GM13976 (cell line): ENCODE measurements around the gene ENOX2.

Experiments
- DNase-seq: peaks from one replicate; pipeline ENCODE4 v3.0.0; 2012; ENCODE audit warnings: low spot score
- in situ Hi-C: fragments of 300-500 bp; cut with MboI; formaldehyde crosslinking; loops from one replicate; pipeline ENCODE4 v1.12.0; 2022; ENCODE audit warnings: low sequenced_read_pairs, mixed read lengths, inconsistent platforms; ENCODE audit not compliant: unreplicated experiment
- TF ChIP-seq, protein P1 (sequence below): IDR thresholded peaks from 2 replicates; pipeline ENCODE4 v1.5.1; 2012; ENCODE audit warnings: borderline replicate concordance, mild to moderate bottlenecking; ENCODE audit not compliant: insufficient read depth; ENCODE audit errors: extremely low read depth, missing control alignments, control extremely low read depth

Gene ENOX2

DNA sequence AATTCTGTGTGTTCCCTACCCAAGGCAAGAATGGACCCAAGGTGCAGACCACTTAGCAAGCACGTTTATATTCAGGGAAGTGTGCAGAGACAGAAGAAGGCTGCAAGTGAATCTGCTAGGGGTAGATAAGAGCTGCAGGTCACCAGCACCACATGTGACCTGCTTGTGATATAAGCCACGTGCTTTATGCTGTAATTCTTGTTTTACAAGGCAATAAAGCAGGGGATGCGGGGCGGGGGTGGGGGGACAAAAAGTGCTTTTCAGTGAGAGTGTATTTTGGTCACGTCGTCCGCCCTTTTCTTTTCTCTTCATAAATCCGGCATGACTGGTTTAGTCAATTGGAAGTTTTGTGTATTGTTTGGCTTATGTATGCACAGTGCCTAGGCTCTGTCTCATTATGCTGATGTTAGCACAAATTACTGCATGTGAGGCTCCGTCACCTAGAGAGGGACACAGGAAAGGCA lies 308.5 kb downstream of the ENOX2 start:
- TF ChIP-seq, protein P1, sequence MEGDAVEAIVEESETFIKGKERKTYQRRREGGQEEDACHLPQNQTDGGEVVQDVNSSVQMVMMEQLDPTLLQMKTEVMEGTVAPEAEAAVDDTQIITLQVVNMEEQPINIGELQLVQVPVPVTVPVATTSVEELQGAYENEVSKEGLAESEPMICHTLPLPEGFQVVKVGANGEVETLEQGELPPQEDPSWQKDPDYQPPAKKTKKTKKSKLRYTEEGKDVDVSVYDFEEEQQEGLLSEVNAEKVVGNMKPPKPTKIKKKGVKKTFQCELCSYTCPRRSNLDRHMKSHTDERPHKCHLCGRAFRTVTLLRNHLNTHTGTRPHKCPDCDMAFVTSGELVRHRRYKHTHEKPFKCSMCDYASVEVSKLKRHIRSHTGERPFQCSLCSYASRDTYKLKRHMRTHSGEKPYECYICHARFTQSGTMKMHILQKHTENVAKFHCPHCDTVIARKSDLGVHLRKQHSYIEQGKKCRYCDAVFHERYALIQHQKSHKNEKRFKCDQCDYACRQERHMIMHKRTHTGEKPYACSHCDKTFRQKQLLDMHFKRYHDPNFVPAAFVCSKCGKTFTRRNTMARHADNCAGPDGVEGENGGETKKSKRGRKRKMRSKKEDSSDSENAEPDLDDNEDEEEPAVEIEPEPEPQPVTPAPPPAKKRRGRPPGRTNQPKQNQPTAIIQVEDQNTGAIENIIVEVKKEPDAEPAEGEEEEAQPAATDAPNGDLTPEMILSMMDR: no peak
- no peak for DNase-seq
- in situ Hi-C loops: no loop called here

DNA sequence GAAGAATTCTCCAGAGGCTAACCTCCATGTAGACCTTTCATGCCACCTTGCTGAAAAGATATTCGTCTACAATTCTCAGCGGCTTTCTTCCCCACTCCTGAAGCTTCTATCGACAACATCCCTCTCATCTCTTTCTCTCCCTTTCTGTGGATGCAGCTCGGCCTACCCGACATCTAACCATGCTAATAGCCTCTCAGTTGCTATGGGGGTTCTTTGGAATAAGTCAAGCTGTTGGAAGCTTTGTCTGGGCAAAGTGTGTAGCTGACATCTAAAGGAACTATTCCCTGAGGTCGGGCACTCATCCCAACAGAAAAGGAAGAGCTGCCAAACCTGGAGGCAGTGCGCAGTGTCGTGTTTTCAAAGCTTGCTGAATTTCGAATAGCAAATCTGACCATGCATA lies 309.1 kb downstream of the ENOX2 start:
- in situ Hi-C loops: no loop called here
- TF ChIP-seq, protein P1: no peak
- no peak for DNase-seq

DNA sequence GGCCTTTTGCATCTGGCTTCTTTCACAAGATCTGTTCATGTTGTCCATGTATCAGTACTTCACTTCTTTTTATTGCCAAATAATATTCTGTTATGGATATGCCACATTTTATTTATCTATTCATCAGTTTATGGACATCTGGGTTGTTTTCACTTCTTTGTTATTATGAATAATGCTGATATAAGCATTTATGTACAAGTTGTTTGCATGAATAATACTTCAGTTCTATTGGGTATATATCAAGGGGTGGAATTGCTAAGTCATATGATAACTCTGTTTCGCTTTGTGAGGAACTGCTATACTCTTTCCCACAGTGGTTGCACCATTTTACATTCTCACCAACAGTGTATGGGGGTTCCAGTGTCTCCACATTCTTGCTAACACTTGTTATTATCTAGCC lies 310.8 kb downstream of the ENOX2 start:
- in situ Hi-C loops: no loop called here
- TF ChIP-seq, protein P1: no peak
- DNase-seq: no peak

DNA sequence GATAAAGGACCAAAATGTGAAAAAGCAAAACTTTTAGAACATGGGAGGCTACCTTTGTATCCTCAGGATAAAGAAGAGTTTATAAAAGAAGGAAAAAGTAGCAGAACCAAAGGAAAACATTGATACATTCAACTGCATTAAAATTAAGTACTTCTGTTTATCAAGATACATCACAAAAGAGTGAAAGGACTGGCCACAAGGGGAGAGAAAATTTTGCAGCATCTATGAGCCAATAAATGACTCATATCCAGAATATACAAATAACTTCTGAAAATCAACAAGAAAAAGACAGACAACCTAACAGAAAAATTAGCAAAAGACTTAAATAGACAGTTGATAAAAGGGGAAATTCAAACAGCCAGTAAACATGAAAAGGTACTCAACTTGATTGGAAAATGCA lies 324.1 kb downstream of the ENOX2 start:
- in situ Hi-C loops: no loop called here

DNA sequence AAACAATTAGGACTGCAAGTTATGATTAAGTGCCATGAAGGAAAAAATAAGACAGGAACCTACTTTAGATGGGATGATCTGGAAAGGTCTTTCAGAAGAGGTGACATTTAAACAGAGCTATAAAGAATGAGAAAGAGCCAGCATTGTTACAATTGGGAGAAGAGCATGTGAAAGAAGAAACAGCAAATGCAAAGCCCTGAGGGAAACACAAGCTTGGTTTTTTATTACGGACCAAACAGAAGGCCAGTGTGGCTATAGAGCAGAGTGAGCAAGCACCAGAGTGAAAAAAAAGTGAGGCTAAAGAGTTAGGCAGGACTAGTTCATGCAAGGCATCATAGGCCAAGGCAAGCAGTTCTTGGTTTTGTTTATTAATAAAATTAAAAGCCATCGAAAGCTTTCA lies 325.6 kb downstream of the ENOX2 start:
- TF ChIP-seq, protein P1: no peak
- in situ Hi-C loops: no loop called here
- no peak for DNase-seq

More for the DNA sequence above, 324.1 kb downstream of the ENOX2 start:
- DNase-seq: no peak
- TF ChIP-seq, protein P1: no peak

DNA sequence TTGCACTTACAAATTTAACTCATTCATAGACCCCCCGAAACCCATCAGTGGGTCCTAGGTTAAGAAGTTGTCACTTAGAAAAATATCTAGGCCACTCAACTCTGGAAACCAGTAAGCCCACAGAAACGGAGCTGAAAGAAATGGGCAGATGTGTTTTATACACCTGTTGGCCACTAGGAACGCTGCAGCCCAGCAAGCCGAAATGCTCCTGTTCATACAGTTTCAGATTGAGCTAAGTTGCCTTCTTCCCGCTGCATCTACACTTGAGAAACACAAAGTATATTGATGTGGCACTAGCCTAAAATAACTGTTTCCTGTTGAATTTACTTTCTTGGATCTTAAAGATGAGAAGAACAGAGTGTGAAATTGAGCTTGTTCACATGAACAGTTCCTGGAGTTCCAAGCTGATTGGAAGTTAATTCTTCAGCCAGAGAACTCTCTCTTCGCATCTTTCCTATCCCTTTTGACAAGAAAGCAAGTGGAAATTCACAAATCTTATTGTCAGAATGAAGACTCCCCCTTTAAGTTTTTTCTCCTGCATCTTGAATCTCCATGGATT lies 327.1 kb downstream of the ENOX2 start:
- TF ChIP-seq, protein P1: peak; percentile 78
- in situ Hi-C loops: no loop called here
- peak; percentile 45 for DNase-seq
